ENCODE data around the gene ADIRF. TPM values are rescaled to one million over a fixed set of nuclear protein-coding genes. Genes with fewer than 3 reads are reported as not detected.
"Not testable (repeated sequence)": the region's sequence is repeated elsewhere in the genome, so short reads cannot be mapped to it uniquely, and the experiment has no call there.

ADIRF gene
- total RNA-seq, 1 experiment from 2014 or later: not detected

DNA sequence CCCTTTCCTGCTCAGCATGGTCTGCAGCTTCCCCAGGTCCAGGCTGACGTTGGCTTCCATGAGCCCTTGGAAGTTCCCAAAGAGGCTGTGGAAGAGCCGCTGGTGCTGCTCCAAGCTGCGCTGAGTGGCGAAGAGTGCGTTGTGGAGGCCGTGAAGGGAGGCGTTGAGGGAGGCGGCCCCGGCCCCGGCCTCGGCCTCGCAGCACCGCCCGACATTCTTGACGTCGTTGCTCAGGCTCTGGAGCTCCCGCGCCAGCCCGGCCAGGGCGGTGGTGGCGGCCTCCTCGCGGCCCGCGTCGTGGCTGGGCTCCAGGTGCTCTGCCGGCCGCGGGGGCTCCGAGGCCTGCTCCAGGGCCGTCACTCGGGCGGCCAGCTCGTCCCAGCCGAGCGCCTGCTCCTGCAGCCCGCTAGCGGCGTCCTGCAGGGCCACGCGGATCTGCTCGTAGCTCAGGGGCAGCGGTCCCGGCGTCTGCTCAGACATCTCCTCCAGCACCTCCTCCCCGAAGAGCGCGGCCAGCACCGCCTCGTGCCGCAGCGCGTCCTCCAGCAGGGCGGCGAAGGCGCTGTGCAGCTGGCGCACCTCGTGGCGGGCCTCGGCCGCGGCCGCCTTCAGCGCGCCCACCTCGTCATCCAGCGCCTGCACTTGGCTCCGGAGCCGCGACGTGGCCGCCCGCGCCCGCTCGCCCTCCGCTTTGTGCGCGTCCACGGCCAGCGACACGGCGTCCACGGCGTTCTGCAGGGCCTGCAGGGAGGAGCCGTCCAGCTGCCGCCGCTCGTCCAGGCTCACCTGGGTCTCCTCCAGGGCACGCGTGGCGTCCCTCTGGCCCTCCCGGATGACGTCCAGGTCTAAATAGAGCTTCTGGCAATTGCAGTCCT lies 25.6 kb upstream of the ADIRF start:
- no peak overlapping the region for H3K4me3 ChIP-seq (ENCODE audit: insufficient read depth, low read depth, low read length)
- peak; percentile 62 for DNase-seq

DNA sequence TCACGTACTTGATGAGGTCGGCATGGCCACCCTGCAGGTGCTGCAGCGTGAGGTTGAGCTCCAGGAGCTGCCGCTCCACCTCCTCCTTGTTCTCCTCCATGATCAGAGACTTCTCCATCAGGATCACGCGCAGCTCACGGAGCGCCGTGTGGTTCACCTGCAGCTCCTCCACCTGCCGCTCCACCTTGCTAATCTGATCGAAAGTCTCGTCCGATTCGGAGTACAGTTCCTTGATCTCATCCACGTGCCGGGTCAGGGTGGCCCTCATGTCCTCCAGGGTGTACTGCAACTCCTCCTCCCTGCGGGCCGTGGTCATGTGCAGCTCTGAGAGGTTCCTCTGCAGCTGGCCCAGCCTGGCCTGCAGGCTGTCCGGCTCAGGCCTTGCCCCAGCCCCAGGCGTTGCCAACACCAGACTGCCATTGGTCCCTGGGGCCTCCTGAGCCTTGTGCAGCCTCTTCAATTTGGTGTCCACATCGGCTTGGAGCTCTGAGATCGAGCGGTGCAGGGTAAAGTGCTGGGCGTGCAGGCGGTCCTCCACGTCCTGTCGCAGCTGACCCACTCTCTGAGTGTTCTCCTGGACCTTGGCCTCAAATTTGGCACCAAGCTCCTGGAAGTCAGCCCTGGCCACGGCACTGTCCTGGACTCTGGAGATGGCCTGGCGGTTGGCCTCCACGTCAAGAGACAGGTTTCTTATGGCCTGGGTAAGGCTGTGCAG lies 24.8 kb upstream of the ADIRF start:
- H3K4me3 ChIP-seq (ENCODE audit: insufficient read depth, low read depth, low read length): no peak overlapping the region
- no peaks in the 10 kb centered on the region for H3K27me3 ChIP-seq (ENCODE audit: control insufficient read depth, insufficient read depth, low read length)
- H3K36me3 ChIP-seq (replicated peaks; ENCODE audit: control insufficient read depth, insufficient read depth, low read length): no peaks in the 10 kb centered on the region
- no peak for DNase-seq

More for the DNA sequence above, 25.6 kb upstream of the ADIRF start:
- no peaks in the 10 kb centered on the region for H3K27me3 ChIP-seq (ENCODE audit: control insufficient read depth, insufficient read depth, low read length)
- no peaks in the 10 kb centered on the region for H3K36me3 ChIP-seq (replicated peaks; ENCODE audit: control insufficient read depth, insufficient read depth, low read length)

DNA sequence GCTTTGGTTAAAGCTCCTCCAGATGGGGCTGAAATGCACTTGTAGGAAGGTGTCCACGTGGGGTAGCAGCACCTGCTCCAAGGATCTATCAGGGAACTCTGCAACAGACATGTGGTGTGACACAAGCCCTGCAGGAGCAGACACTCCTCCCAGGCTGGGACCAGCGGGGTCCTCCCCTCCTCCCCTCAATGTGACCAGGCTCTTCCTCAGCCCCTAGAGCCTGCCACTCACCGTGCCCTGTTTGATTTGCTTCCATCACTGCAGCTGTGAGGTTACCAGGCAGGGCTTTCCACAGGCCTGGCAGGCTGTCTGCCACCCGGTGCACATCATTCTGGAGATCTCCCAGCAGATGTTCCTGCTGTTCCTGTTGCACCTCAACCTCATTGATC lies 24.3 kb upstream of the ADIRF start:
- Histone ChIP-seq H3K27me3 (ENCODE audit: control insufficient read depth, insufficient read depth, low read length) (no peaks in the 10 kb centered on the region), H3K4me3 (ENCODE audit: insufficient read depth, low read depth, low read length) (no peak overlapping the region), H3K36me3 (replicated peaks; ENCODE audit: control insufficient read depth, insufficient read depth, low read length) (no peaks in the 10 kb centered on the region)
- no peak for DNase-seq

DNA sequence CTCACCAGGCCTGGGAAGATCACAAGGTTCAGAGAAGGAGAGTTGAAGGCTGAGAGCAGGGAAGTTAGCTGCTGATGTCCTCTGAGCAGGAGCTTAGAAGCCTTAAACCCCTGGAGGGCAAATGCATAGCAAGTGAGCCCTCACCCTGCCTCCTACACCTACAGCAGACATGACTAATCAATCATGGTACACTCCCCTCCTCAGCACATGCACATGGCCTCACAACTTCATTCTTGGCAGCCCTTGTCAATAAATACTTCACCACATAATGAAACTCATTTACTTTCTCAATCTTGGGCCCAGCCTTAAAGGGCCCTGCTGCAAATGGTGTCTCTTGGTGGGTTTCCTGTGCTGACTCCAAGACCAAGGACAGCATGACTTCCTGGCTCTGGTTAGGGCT lies 23.8 kb upstream of the ADIRF start:
- no peaks in the 10 kb centered on the region for H3K36me3 ChIP-seq (replicated peaks; ENCODE audit: control insufficient read depth, insufficient read depth, low read length)
- H3K4me3 ChIP-seq (ENCODE audit: insufficient read depth, low read depth, low read length): no peak overlapping the region
- DNase-seq: no peak
- no peaks in the 10 kb centered on the region for H3K27me3 ChIP-seq (ENCODE audit: control insufficient read depth, insufficient read depth, low read length)

DNA sequence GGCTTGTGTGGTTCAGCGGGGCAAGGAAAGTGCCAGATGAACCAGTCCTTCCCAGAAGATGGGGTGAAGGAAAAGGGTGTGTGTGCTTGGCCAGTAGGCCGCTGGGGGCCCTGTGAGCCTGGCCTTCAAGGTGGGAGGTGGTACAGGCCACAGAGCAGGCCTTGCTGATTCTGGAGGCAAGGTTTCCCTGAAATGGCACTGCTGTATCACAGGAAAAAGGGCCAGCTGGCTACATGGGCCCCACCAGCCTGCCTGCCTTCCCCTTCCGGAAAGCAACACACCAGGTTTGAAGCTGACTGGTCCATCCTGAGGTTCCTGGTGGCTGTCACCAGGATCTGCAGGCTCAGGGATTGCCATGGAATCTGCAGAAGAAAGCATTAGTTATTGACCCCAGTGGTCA lies 23.4 kb upstream of the ADIRF start:
- Histone ChIP-seq H3K36me3 (replicated peaks; ENCODE audit: control insufficient read depth, insufficient read depth, low read length) (no peaks in the 10 kb centered on the region), H3K27me3 (ENCODE audit: control insufficient read depth, insufficient read depth, low read length) (no peaks in the 10 kb centered on the region), H3K4me3 (ENCODE audit: insufficient read depth, low read depth, low read length) (no peak overlapping the region)
- DNase-seq: no peak

DNA sequence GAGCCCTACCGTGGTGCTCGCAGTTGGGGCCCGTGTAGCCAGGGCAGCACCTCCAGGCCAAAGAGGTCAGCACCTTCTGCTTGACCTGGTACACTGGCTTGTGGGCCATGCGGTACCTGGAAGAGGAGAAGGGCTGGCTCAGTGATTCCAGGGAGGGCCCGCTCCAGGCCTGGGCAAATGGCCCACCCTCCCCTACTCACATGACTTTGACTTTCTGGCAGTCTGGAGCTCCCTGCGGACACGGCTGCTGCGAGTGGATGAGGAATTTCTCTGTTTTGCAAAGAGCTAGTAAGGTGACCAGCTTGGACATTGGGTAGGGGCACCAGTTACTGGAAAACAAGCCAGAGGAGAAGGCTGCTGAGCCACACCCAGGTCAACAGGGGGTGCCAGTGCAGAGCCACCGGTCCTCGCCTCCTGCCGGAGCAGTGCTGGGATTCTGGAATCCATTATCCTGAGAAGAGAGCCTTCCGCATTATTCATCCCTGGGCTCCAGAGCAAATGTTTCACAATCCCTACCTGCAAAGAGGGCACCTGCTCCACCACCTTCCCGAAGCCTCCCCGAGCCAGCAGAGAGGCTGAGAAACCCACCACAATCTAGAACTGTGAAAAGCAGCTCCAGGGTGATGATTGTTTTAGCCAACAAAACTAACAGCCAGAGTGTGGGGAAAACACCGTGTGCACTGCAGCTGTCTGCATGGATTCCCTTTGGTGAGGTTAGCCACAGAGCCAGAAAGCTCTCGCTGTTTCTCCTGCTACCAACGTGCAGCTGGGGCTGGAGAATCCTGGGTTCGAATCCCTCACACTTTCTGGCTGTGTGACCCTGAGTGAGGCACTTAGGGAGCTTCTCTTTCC lies 22.7 kb upstream of the ADIRF start:
- peak; percentile 88 for DNase-seq
- Histone ChIP-seq H3K27me3 (ENCODE audit: control insufficient read depth, insufficient read depth, low read length) (no peaks in the 10 kb centered on the region), H3K36me3 (replicated peaks; ENCODE audit: control insufficient read depth, insufficient read depth, low read length) (no peaks in the 10 kb centered on the region), H3K4me3 (ENCODE audit: insufficient read depth, low read depth, low read length) (no peak overlapping the region)

DNA sequence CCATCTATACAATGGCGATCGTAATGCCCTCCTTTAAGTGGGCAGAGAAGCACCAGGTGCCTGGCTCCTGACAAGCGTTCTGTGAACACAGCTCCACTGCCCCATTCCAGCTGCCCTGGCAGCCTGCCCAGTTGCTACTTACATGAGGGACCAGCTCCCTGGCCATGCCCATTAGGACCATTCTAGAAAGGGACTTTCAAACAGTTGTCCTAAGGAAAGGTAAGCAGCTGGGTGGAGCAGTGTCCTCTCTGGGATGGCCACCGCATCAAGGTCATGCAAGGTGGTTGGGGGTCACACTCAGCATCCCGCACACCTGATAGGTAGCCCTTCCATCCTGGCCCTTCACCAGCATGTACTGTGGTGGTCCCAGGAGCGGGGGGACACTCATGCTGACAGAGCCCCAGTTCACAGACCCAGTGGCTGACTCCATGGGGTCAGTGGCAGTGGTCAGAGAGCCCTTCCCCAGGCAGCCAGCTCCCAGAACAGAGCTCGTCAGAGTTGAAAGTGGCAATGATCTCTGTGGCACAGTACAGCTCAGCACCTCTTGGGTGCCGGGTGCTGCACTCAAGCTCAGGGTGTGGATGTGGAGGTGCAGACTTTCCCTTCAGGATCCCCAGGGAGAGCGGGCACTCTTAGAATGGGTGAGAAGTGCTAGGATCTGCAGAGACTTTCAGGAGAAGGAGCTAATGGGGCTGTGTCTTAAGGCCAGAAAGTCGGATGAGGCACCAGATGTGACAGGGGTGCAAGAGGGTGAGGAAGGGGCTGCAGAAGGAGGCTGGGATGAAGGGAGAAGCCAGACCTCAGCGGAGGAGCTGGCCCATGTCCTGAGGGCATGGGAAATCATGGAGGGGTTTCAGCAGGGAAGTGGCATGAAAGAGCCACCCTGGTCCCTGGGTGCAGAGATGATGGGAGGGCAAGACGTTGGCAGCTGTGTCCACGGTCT lies 21.8 kb upstream of the ADIRF start:
- DNase-seq: no peak
- Histone ChIP-seq H3K27me3 (ENCODE audit: control insufficient read depth, insufficient read depth, low read length) (no peaks in the 10 kb centered on the region), H3K36me3 (replicated peaks; ENCODE audit: control insufficient read depth, insufficient read depth, low read length) (no peaks in the 10 kb centered on the region), H3K4me3 (ENCODE audit: insufficient read depth, low read depth, low read length) (no peak overlapping the region)

DNA sequence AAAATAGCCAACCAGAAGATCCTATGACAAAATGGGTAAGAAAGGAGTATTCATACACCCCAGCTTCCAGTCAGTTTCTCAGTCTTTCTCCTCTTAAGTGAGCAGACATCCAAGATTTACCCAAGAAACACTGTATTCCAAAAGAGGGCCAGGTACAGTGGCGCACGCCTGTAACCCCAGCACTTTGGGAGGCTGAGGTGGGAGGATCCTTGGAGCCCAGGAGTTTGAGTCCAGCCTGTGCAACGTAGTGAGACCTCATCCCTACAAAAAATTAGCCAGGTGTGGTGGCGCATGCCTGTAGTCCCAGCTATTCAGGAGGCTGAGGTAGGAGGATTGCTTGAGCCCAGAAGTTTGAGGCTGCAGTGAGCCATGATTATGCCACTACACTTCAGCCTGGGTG lies 20.5 kb upstream of the ADIRF start:
- DNase-seq; H3K27me3 ChIP-seq (ENCODE audit: control insufficient read depth, insufficient read depth, low read length); H3K36me3 ChIP-seq (replicated peaks; ENCODE audit: control insufficient read depth, insufficient read depth, low read length); H3K4me3 ChIP-seq (ENCODE audit: insufficient read depth, low read depth, low read length): not testable (repeated sequence)

DNA sequence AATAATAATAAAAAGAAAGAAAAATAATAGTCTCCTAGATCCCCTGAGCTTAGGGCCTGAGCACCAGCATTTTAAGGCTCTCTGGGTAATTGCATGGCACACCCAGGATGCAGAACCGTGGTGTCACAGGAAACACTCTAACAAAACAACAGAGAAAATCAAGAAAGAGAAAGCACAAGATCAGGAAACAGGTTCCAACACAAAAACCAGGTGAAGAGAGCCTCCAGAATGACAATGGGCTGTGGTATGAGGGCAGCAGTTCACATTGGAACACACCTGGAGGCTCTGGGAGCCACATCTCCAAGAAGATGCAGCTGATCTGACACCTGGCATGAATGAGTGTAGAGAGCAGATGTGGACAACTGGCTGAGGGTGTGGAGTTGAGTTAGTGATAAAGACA lies 17.9 kb upstream of the ADIRF start:
- DNase-seq: no peak
- H3K36me3 ChIP-seq (replicated peaks; ENCODE audit: control insufficient read depth, insufficient read depth, low read length): no peaks in the 10 kb centered on the region
- no peaks in the 10 kb centered on the region for H3K27me3 ChIP-seq (ENCODE audit: control insufficient read depth, insufficient read depth, low read length)
- no peak overlapping the region for H3K4me3 ChIP-seq (ENCODE audit: insufficient read depth, low read depth, low read length)

DNA sequence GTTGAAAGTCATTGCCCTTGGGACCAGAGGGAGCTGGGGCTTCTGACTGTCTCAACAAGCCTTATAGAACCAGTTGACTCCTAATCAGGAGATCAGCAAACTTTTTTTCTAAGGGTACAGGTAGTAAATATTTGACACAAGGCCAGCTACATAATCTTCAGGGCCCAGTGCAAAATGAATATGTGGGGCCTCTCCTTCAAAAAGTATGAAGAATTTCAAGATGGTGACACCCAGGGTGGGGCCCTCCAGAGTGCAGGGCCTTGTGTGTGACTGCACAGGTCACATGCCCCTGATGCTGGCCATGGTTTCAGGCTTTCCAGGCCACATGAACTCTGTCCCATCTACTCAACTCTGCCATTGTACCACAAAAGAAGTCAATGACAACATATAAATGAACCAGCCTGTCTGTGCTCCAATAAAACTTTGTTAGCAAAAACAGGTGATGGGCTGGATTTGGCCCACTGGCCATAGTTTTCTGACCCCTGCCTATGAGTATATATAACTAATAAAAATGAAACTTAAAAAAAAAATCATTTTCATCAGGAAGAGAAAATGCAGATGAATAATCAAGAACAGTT lies 17.0 kb upstream of the ADIRF start:
- Histone ChIP-seq H3K36me3 (replicated peaks; ENCODE audit: control insufficient read depth, insufficient read depth, low read length) (no peaks in the 10 kb centered on the region), H3K4me3 (ENCODE audit: insufficient read depth, low read depth, low read length) (no peak overlapping the region), H3K27me3 (ENCODE audit: control insufficient read depth, insufficient read depth, low read length) (no peaks in the 10 kb centered on the region)
- DNase-seq: no peak

DNA sequence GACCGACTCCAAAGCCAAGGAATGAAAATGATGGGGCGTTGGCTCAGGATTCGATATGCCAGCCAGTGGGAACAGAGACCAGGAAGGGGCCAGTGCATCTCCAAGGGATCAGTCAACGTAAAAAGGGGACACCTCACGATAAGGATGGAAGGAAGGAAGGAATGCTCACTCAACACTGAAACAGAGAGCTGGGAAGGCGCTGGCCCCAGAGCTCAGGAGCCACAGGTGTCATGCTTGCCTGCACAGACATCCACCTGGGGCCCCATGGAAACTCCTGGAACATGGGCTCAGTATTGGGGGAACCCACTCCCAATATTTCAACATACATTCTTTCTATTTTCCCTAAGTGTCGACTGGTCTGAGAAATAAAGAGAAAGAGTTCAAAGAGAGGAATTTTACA lies 16.2 kb upstream of the ADIRF start:
- no peak overlapping the region for H3K4me3 ChIP-seq (ENCODE audit: insufficient read depth, low read depth, low read length)
- DNase-seq: no peak
- no peaks in the 10 kb centered on the region for H3K36me3 ChIP-seq (replicated peaks; ENCODE audit: control insufficient read depth, insufficient read depth, low read length)
- H3K27me3 ChIP-seq (ENCODE audit: control insufficient read depth, insufficient read depth, low read length): no peaks in the 10 kb centered on the region

DNA sequence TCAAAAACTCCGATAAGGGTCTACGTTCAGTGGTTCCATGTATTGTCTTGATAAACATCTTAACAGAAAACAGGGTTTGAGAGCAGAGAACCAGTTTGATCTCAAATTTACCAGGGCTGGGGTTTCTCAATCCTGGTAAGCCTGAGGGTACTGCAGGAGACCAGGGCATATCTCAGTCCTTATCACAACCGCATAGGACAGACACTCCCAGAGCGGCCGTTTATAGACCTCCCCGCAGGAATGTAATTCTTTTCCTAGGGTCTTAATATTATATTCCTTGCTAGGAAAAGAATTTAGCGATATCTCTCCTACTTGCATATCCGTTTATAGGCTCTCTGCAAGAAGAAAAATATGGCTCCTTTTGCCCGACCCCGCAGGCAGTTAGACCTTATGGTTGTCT lies 15.6 kb upstream of the ADIRF start:
- not testable (repeated sequence) for DNase-seq; H3K4me3 ChIP-seq (ENCODE audit: insufficient read depth, low read depth, low read length); H3K36me3 ChIP-seq (replicated peaks; ENCODE audit: control insufficient read depth, insufficient read depth, low read length); H3K27me3 ChIP-seq (ENCODE audit: control insufficient read depth, insufficient read depth, low read length)

DNA sequence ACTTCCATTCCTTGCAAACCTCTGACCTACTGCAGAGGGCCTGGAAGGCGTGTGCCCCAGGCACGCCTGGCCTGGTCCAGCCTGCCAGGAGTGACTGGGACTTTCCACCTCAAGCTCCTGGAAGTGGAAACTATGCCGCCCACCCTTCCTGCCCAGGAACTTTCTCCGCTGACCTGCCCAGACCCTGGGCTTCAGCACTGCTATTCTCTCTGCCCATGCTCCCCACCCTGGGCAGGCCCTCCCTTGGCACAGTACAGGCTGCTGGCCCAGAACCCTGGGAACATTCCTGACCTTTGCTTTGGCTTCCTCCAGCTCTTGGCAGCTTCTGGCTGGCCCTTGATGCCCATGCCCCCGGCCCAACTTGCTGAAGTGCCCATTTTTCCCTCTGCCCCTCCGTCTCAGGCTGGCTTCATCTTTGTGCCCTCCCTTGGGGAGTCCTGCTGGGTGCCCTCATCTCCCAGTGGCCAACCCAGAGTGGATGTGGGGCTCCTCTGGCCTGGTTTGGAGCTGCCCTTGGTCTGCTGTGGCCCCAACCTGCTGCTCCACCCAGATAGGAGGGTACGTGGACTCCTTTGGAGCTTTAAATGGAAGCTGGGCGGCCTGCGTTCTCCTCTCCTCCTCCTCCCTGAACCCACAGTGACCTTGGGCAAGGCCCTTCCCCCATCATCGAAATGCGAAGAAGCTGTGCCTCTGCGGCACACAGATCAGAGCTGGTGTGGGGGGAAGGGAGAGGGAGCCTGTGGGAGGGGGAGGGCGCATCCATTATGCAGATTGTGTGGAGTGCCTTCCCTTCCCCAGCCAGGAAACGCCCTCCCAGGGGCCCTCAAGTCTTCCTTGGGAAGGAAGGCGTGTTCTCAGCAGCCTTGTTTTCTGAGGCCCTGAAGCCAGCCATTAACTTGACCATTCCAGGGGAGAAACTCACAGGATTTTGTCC lies 14.3 kb upstream of the ADIRF start:
- H3K27me3 ChIP-seq (ENCODE audit: control insufficient read depth, insufficient read depth, low read length): no peaks in the 10 kb centered on the region
- no peaks in the 10 kb centered on the region for H3K36me3 ChIP-seq (replicated peaks; ENCODE audit: control insufficient read depth, insufficient read depth, low read length)
- no peak overlapping the region for H3K4me3 ChIP-seq (ENCODE audit: insufficient read depth, low read depth, low read length)
- peak; percentile 94 for DNase-seq

Data from H7 (cell line).